SK-N-SH (cell line): ENCODE results near the gene NUMB. TPM values are rescaled to one million over a fixed set of nuclear protein-coding genes. Genes with fewer than 3 reads are reported as not detected.

Experiments
- CTCF ChIA-PET: fragments of 300-600, 350-600 bp; formaldehyde crosslinking; extraction: SDS; loops from one replicate; lab custom pipeline; 2021; lab: Yijun Ruan, JAX
- POLR2A ChIA-PET: fragments of 350-600 bp; sonication (Branson Sonifier 250); formaldehyde crosslinking; extraction: SDS; loops from one replicate; lab custom pipeline; 2020; ENCODE audit warnings: antibody characterized with exemption, inconsistent platforms; lab: Yijun Ruan, JAX
- DNase-seq: peaks from one replicate; pipeline ENCODE4 v3.0.0; 2012
- H2AFZ ChIP-seq: fragments of 200-600 bp; sonication (generic); 2 replicates; pipeline ENCODE4 v1.8.1; 2016; ENCODE audit warnings: antibody characterized with exemption, mild to moderate bottlenecking, low read depth
- H3F3A ChIP-seq: fragments of 200-600 bp; sonication (generic); replicated peaks from 2 replicates; pipeline ENCODE3; 2016; ENCODE audit warnings: antibody characterized with exemption, mild to moderate bottlenecking; ENCODE audit not compliant: insufficient read depth
- H3K27ac ChIP-seq, 2 experiments: fragments of 200-500 bp in 1 of 2; fragments of 200-600 bp in 1 of 2; sonication (Bioruptor generic) in 1 of 2; sonication (generic), shearing (Covaris generic) in 1 of 2; 2 replicates each; pipeline versions ENCODE4 v1.5.1 to v1.6.1; 2014 to 2016; ENCODE audit warnings: low read depth in 2 of 2, inconsistent platforms in 1 of 2, low read length in 1 of 2, mild to moderate bottlenecking in 1 of 2, mixed read lengths in 1 of 2
- H3K27me3 ChIP-seq: fragments of 200-600 bp; sonication (generic), shearing (Covaris generic); 2 replicates; pipeline ENCODE4 v1.6.1; 2016; ENCODE audit warnings: mixed run types; ENCODE audit not compliant: insufficient read depth
- H3K36me3 ChIP-seq, 2 experiments: fragments of 200-500 bp in 1 of 2; fragments of 200-600 bp in 1 of 2; sonication (Bioruptor generic) in 1 of 2; sonication (generic) in 1 of 2; replicated peaks in 1 of 2; 2 replicates each; pipeline versions ENCODE3 to v1.5.1; 2014 to 2016; ENCODE audit warnings: low read length in 1 of 2, mild to moderate bottlenecking in 1 of 2; ENCODE audit not compliant: insufficient read depth in 2 of 2, control insufficient read depth in 1 of 2
- H3K4me1 ChIP-seq, 2 experiments: fragments of 200-500 bp in 1 of 2; fragments of 200-600 bp in 1 of 2; sonication (Bioruptor generic) in 1 of 2; sonication (generic), shearing (Covaris generic) in 1 of 2; 2 replicates each; pipeline versions ENCODE4 v1.5.1 to v1.6.1; 2014 to 2016; ENCODE audit warnings: low read depth in 1 of 2, low read length in 1 of 2, mixed run types in 1 of 2; ENCODE audit not compliant: insufficient read depth in 2 of 2, control insufficient read depth in 1 of 2
- H3K4me2 ChIP-seq: fragments of 200-600 bp; sonication (generic), shearing (Covaris generic); 2 replicates; pipeline ENCODE4 v1.6.1; 2017; ENCODE audit warnings: mixed run types
- H3K4me3 ChIP-seq, 2 experiments: fragments of 200-500 bp in 1 of 2; fragments of 200-600 bp in 1 of 2; sonication (Bioruptor generic) in 1 of 2; sonication (generic), shearing (Covaris generic) in 1 of 2; 2 replicates each; pipeline versions ENCODE4 v1.5.1 to v1.8.1; 2014 to 2016; ENCODE audit warnings: low read depth in 2 of 2, inconsistent platforms in 1 of 2, low read length in 1 of 2, mild to moderate bottlenecking in 1 of 2, mixed read lengths in 1 of 2, moderate library complexity in 1 of 2
- H3K79me2 ChIP-seq: fragments of 200-600 bp; sonication (generic); 2 replicates; pipeline ENCODE4 v1.8.1; 2017; ENCODE audit warnings: mild to moderate bottlenecking; ENCODE audit not compliant: insufficient read depth
- H3K9ac ChIP-seq: fragments of 200-600 bp; sonication (generic); 2 replicates; pipeline ENCODE4 v1.6.1; 2017; ENCODE audit warnings: mixed run types
- H3K9me2 ChIP-seq: fragments of 200-600 bp; sonication (generic); 2 replicates; pipeline ENCODE4 v1.6.1; 2017; ENCODE audit warnings: mixed run types
- H3K9me3 ChIP-seq: fragments of 200-600 bp; sonication (generic); 2 replicates; pipeline ENCODE4 v1.6.1; 2017; ENCODE audit warnings: mixed run types, mild to moderate bottlenecking, moderate library complexity
- H4K20me1 ChIP-seq: fragments of 200-600 bp; sonication (generic); 2 replicates; pipeline ENCODE4 v1.6.1; 2017; ENCODE audit warnings: mild to moderate bottlenecking, mixed run types; ENCODE audit not compliant: insufficient read depth
- ELF1 ChIP-seq: IDR thresholded peaks from 2 replicates; pipeline ENCODE4 v1.4.0; 2012
- EZH2phosphoT487 ChIP-seq: fragments of 200-600 bp; sonication (generic); IDR thresholded peaks from 2 replicates; pipeline ENCODE4 v1.6.1; 2017; ENCODE audit warnings: low read depth, mixed run types, mild to moderate bottlenecking, antibody characterized with exemption, moderate library complexity, borderline replicate concordance
- MXI1 ChIP-seq: IDR thresholded peaks from 2 replicates; pipeline ENCODE4 v1.6.1; 2012; ENCODE audit warnings: mild to moderate bottlenecking, low read depth, low read length, improper control_type of control experiment
- RFX5 ChIP-seq: IDR thresholded peaks from 2 replicates; pipeline ENCODE4 v1.6.1; 2012; ENCODE audit warnings: mild to moderate bottlenecking, improper control_type of control experiment, low read length
- TCF12 ChIP-seq: IDR thresholded peaks from 2 replicates; pipeline ENCODE4 v1.4.0; 2012
- WGBS: methylation state at CpG from one replicate; pipeline ENCODE4 v1.1.6; 2017; ENCODE audit warnings: low lambda C conversion rate; 5-methylcytosine and 5-hydroxymethylcytosine counted together
- polyA plus RNA-seq, 3 experiments: library from polyadenylated mRNA; depleted of rRNA; stranded (reverse); fragments of >200 nt; gene quantifications; 2 replicates each; pipeline ENCODE4 v1.2.3, GENCODE V29; 2012
- TF ChIP-seq, protein P1 (sequence below): IDR thresholded peaks from 2 replicates; pipeline ENCODE4 v1.6.1; 2012; ENCODE audit warnings: mild to moderate bottlenecking, low read depth, low read length, moderate library complexity
- TF ChIP-seq, protein P2 (sequence below): IDR thresholded peaks from 2 replicates; pipeline ENCODE4; 2012
- TF ChIP-seq, protein P3 (sequence below): IDR thresholded peaks from 2 replicates; pipeline ENCODE4 v1.4.0; 2012; ENCODE audit warnings: low read depth
- TF ChIP-seq, protein P4 (sequence below): fragments of 150-350 bp; IDR thresholded peaks from 2 replicates; pipeline ENCODE4 v1.6.1; 2017; ENCODE audit warnings: antibody characterized with exemption, low read length, low read depth, borderline replicate concordance

The NUMB gene
- polyA plus RNA-seq, 1 of the 3 experiments (the other 2 are of a cell fraction), result 58.4 TPM

DNA sequence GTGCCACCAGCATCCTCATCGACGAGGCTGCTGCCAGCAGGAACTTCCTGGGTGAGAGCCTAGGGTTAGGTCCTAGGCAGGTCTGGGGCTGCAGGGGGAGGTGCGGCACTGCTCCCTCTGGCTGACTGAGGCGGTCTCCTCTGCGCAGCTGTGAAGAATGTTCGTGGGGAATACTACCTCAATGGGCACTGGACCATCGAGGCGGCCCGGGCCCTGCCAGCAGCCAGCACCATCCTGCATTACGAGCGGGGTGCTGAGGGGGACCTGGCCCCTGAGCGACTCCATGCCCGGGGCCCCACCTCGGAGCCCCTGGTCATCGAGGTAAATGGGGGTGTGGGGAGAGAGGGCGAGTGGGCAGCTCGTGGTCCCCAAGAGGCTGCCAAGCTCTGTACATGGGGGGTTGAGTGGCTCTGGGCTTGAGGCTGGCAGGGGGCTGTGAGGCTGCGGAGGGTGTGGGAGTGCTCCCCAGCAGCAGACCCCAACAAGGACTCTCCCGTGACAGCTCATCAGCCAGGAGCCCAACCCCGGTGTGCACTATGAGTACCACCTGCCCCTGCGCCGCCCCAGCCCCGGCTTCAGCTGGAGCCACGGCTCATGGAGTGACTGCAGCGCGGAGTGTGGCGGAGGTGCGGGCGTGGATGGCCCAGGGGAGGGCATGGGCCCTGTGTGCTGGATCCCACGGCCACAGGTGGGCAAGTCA, 206.7 kb downstream of the NUMB start:
- CTCF ChIA-PET, result no interaction called here
- POLR2A ChIA-PET, result no interaction called here

DNA sequence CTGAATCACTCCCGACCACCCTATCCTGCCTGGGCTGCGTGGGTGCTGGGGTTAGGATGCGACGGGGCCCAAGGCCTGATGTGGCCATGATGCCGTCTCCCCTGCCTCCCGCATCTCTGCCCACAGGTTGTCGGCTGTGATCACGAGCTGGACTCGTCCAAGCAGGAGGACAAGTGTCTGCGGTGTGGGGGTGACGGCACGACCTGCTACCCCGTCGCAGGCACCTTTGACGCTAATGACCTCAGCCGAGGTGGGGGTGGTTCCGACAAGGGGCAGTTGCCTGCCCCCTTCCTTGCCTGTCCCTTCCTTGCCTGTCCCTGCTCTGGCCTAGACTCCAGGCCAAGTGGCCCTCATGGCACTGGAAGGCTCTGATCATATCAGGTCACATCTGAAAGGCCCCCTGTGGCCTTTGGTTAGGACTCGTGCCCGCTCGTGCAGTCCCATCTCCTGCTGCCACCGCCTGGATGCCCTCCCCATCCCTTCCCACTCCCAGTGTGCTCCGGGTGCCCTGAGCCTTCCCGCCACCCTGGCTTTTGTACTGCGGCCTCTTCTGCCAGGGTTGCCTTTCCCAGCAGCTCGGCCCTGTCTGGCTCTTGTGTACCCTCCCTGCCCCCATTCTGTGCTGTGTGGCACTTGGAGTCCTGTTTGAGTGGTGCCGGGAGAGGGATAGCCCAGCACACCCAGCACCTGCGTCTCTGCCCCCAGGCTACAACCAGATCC, 207.4 kb downstream of the NUMB start:
- Histone ChIP-seq H2AFZ (no peak overlapping the region), H3K79me2 (no peaks in the 10 kb centered on the region), H3K9me3 (no peaks in the 10 kb centered on the region), H3K4me3 (no peak overlapping the region), H3K9ac (no peak overlapping the region), H3K27me3 (no peaks in the 10 kb centered on the region), H3K4me2 (no peak overlapping the region), H3K27ac (no peak overlapping the region), H3F3A (no peaks in the 10 kb centered on the region)
- WGBS, result 88% methylated on average over 23 of the region's 27 CpGs
- DNase-seq, result no peak
- TF ChIP-seq ELF1, result no peak
- TF ChIP-seq, protein P1, sequence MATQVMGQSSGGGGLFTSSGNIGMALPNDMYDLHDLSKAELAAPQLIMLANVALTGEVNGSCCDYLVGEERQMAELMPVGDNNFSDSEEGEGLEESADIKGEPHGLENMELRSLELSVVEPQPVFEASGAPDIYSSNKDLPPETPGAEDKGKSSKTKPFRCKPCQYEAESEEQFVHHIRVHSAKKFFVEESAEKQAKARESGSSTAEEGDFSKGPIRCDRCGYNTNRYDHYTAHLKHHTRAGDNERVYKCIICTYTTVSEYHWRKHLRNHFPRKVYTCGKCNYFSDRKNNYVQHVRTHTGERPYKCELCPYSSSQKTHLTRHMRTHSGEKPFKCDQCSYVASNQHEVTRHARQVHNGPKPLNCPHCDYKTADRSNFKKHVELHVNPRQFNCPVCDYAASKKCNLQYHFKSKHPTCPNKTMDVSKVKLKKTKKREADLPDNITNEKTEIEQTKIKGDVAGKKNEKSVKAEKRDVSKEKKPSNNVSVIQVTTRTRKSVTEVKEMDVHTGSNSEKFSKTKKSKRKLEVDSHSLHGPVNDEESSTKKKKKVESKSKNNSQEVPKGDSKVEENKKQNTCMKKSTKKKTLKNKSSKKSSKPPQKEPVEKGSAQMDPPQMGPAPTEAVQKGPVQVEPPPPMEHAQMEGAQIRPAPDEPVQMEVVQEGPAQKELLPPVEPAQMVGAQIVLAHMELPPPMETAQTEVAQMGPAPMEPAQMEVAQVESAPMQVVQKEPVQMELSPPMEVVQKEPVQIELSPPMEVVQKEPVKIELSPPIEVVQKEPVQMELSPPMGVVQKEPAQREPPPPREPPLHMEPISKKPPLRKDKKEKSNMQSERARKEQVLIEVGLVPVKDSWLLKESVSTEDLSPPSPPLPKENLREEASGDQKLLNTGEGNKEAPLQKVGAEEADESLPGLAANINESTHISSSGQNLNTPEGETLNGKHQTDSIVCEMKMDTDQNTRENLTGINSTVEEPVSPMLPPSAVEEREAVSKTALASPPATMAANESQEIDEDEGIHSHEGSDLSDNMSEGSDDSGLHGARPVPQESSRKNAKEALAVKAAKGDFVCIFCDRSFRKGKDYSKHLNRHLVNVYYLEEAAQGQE, result no peak
- TF ChIP-seq MXI1, result no peak
- TF ChIP-seq RFX5, result no peak
- TF ChIP-seq, protein P2, sequence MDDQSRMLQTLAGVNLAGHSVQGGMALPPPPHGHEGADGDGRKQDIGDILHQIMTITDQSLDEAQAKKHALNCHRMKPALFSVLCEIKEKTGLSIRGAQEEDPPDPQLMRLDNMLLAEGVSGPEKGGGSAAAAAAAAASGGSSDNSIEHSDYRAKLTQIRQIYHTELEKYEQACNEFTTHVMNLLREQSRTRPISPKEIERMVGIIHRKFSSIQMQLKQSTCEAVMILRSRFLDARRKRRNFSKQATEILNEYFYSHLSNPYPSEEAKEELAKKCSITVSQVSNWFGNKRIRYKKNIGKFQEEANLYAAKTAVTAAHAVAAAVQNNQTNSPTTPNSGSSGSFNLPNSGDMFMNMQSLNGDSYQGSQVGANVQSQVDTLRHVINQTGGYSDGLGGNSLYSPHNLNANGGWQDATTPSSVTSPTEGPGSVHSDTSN, result no peak
- no peak for TF ChIP-seq TCF12
- TF ChIP-seq, all 33 proteins: peak for 0
- ChIA-PET POLR2A (no interaction called here), CTCF (interaction anchor here (1.0 kb wide), 1 partner anchor 149 kb away, joined by 3 read pairs; no protein-coding TSS in a partner anchor)
- Histone ChIP-seq H4K20me1 (no peaks in the 10 kb centered on the region), H3K4me1 (no peaks in the 10 kb centered on the region), H3K36me3 (no peaks in the 10 kb centered on the region), H3K9me2 (no peaks in the 10 kb centered on the region)

More for the DNA sequence above, 206.7 kb downstream of the NUMB start:
- H3K27ac ChIP-seq, result no peak overlapping the region
- H3K4me3 ChIP-seq, result no peak overlapping the region
- DNase-seq, result peak; percentile 27
- WGBS, result 77% methylated on average over 12 of the region's 30 CpGs
- H3K9me2 ChIP-seq, result no peaks in the 10 kb centered on the region
- no peaks in the 10 kb centered on the region for H3F3A ChIP-seq
- H3K27me3 ChIP-seq, result no peaks in the 10 kb centered on the region
- no peak overlapping the region for H2AFZ ChIP-seq
- H3K79me2 ChIP-seq, result no peaks in the 10 kb centered on the region
- H3K4me1 ChIP-seq, result no peaks in the 10 kb centered on the region
- no peak overlapping the region for H3K4me2 ChIP-seq
- no peaks in the 10 kb centered on the region for H3K36me3 ChIP-seq
- H4K20me1 ChIP-seq, result no peaks in the 10 kb centered on the region
- H3K9ac ChIP-seq, result no peak overlapping the region
- TF ChIP-seq, protein P3, sequence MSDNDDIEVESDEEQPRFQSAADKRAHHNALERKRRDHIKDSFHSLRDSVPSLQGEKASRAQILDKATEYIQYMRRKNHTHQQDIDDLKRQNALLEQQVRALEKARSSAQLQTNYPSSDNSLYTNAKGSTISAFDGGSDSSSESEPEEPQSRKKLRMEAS, result no peak
- TF ChIP-seq, protein P4, sequence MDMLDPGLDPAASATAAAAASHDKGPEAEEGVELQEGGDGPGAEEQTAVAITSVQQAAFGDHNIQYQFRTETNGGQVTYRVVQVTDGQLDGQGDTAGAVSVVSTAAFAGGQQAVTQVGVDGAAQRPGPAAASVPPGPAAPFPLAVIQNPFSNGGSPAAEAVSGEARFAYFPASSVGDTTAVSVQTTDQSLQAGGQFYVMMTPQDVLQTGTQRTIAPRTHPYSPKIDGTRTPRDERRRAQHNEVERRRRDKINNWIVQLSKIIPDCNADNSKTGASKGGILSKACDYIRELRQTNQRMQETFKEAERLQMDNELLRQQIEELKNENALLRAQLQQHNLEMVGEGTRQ, result no peak
- TF ChIP-seq EZH2phosphoT487, result no peak
- TF ChIP-seq, all 33 proteins: peak for 0
- no peaks in the 10 kb centered on the region for H3K9me3 ChIP-seq
